Lower leg skin (tissue), 3 donors: ENCODE data around the gene FBXO27.

ENCODE experiments used
- CTCF ChIP-seq, 3 donors: fragments of 450-650 bp; IDR thresholded peaks; one replicate each; pipeline ENCODE4 v1.5.1; 2016; ENCODE audit warnings: antibody characterized with exemption in 3 of 3, mild to moderate bottlenecking in 3 of 3, moderate library complexity in 2 of 3
- POLR2A ChIP-seq, 2 donors: fragments of 450-650 bp; IDR thresholded peaks; one replicate each; pipeline ENCODE4 v1.6.1; 2016 to 2017; ENCODE audit warnings: antibody characterized with exemption in 2 of 2, mild to moderate bottlenecking in 1 of 2, moderate library complexity in 1 of 2

- TF ChIP-seq CTCF (IDR thresholded peaks at IDR 0.05), result no peak
- TF ChIP-seq POLR2A (IDR thresholded peaks at IDR 0.05), result no peak
Measured at GRCh38 chr19:39046037-39046821, 13.9 kb upstream of the FBXO27 start.
